ENCODE results near the gene PKD1L1. TPM values are rescaled to one million over a fixed set of nuclear protein-coding genes. Genes with fewer than 3 reads are reported as not detected.

PKD1L1 gene
- total RNA-seq, 1 donor from 2014 or later, result 0.35 TPM

- no peak for DNase-seq (ENCODE audit: low read depth)
Observed at GRCh38 chr7:47875998-47876744, 72.1 kb downstream of the PKD1L1 start.

- no peak for DNase-seq (ENCODE audit: low read depth)
Observed at GRCh38 chr7:47875406-47875805, 72.9 kb downstream of the PKD1L1 start.

- DNase-seq (ENCODE audit: low read depth), result no peak
Observed at GRCh38 chr7:47873762-47874161, 74.5 kb downstream of the PKD1L1 start.

GRCh38 chr7:47867286-47867685 is 81.0 kb downstream of the PKD1L1 start:
- no peak for DNase-seq (ENCODE audit: low read depth)

GRCh38 chr7:47866120-47866519 is 82.1 kb downstream of the PKD1L1 start:
- DNase-seq (ENCODE audit: low read depth), result no peak

GRCh38 chr7:47852330-47853245 is 95.7 kb downstream of the PKD1L1 start:
- DNase-seq (ENCODE audit: low read depth), result no peak

- DNase-seq (ENCODE audit: low read depth), result no peak
Observed at GRCh38 chr7:47847207-47847606, 101.1 kb downstream of the PKD1L1 start.

- peak; percentile 67 for DNase-seq (ENCODE audit: low read depth)
Observed at GRCh38 chr7:47846138-47846836, 102.0 kb downstream of the PKD1L1 start.

- no peak for DNase-seq (ENCODE audit: low read depth)
Observed at GRCh38 chr7:47844311-47844710, 104.0 kb downstream of the PKD1L1 start.

- no peak for DNase-seq (ENCODE audit: low read depth)
Observed at GRCh38 chr7:47843291-47843690, 105.0 kb downstream of the PKD1L1 start.

GRCh38 chr7:47839381-47839780 is 108.9 kb downstream of the PKD1L1 start:
- DNase-seq (ENCODE audit: low read depth), result no peak

- DNase-seq (ENCODE audit: low read depth), result no peak
Observed at GRCh38 chr7:47837826-47838225, 110.4 kb downstream of the PKD1L1 start.

GRCh38 chr7:47836503-47837202 is 111.6 kb downstream of the PKD1L1 start:
- DNase-seq (ENCODE audit: low read depth), result no peak

GRCh38 chr7:47836080-47836479 is 112.2 kb downstream of the PKD1L1 start:
- no peak for DNase-seq (ENCODE audit: low read depth)

- DNase-seq (ENCODE audit: low read depth), result no peak
Observed at GRCh38 chr7:47833211-47833610, 115.1 kb downstream of the PKD1L1 start.

- DNase-seq (ENCODE audit: low read depth), result no peak
Observed at GRCh38 chr7:47832105-47832715, 116.1 kb downstream of the PKD1L1 start.

- peak; percentile 21 for DNase-seq (ENCODE audit: low read depth)
Observed at GRCh38 chr7:47830015-47830414, 118.3 kb downstream of the PKD1L1 start.

- no peak for DNase-seq (ENCODE audit: low read depth)
Observed at GRCh38 chr7:47827871-47828270, 120.4 kb downstream of the PKD1L1 start.

GRCh38 chr7:47827351-47827756 is 120.9 kb downstream of the PKD1L1 start:
- no peak for DNase-seq (ENCODE audit: low read depth)

GRCh38 chr7:47826754-47827153 is 121.5 kb downstream of the PKD1L1 start:
- no peak for DNase-seq (ENCODE audit: low read depth)

GRCh38 chr7:47819607-47819920 is 128.7 kb downstream of the PKD1L1 start:
- no peak for DNase-seq (ENCODE audit: low read depth)
